Measurements from ENCODE around the gene OR2AK2. TPM values are rescaled to one million over a fixed set of nuclear protein-coding genes. Genes with fewer than 3 reads are reported as not detected.

Gene OR2AK2
- total RNA-seq, 1 experiment from 2014 or later = not detected

GRCh38 chr1:248000169-248000568 lies 35.1 kb downstream of the OR2AK2 start:
- no peak for TF ChIP-seq CTCF (IDR thresholded peaks at IDR 0.05; ENCODE audit: unreplicated experiment)
- Mint-ChIP-seq H3K27ac (ENCODE audit: unreplicated experiment) (no peak overlapping the region), H3K9me3 (ENCODE audit: low read depth, unreplicated experiment) (peaks cover 21% of the 10 kb centered on the region), H3K4me1 (ENCODE audit: low read depth, unreplicated experiment) (no peaks in the 10 kb centered on the region), H3K4me3 (ENCODE audit: low read depth, unreplicated experiment) (no peak overlapping the region), H3K36me3 (ENCODE audit: insufficient read depth, unreplicated experiment) (no peaks in the 10 kb centered on the region), H3K27me3 (ENCODE audit: unreplicated experiment) (no peaks in the 10 kb centered on the region)
- intact Hi-C loops (cut with micrococcal nuclease; ENCODE audit: unreplicated experiment) = no loop called here
- DNase-seq = no peak
- CTCF ChIA-PET = no interaction called here
- BruUV-seq (replicated peaks) = no TSS peak

- TF ChIP-seq CTCF (IDR thresholded peaks at IDR 0.05; ENCODE audit: unreplicated experiment) = no peak
- CTCF ChIA-PET = no interaction called here
- Mint-ChIP-seq H3K9me3 (ENCODE audit: low read depth, unreplicated experiment) (peaks cover 30% of the 10 kb centered on the region), H3K27ac (ENCODE audit: unreplicated experiment) (no peak overlapping the region), H3K4me1 (ENCODE audit: low read depth, unreplicated experiment) (no peaks in the 10 kb centered on the region), H3K27me3 (ENCODE audit: unreplicated experiment) (no peaks in the 10 kb centered on the region), H3K4me3 (ENCODE audit: low read depth, unreplicated experiment) (no peak overlapping the region), H3K36me3 (ENCODE audit: insufficient read depth, unreplicated experiment) (no peaks in the 10 kb centered on the region)
- BruUV-seq (replicated peaks) = no TSS peak
- intact Hi-C loops (cut with micrococcal nuclease; ENCODE audit: unreplicated experiment) = no loop called here
- no peak for DNase-seq
Measured at GRCh38 chr1:248007778-248008177, 42.7 kb downstream of the OR2AK2 start.

- TF ChIP-seq CTCF (IDR thresholded peaks at IDR 0.05; ENCODE audit: unreplicated experiment) = no peak
- H3K36me3 Mint-ChIP-seq (ENCODE audit: insufficient read depth, unreplicated experiment) = no peaks in the 10 kb centered on the region
Measured at GRCh38 chr1:248009681-248010080, 44.6 kb downstream of the OR2AK2 start.

GRCh38 chr1:248013229-248013710 lies 48.2 kb downstream of the OR2AK2 start, which contains the start of gene OR2L5:
Gene OR2L5 (plus strand): TSS chr1:248013660. CDS start chr1:248021948, 8,288 bp downstream.
- intact Hi-C loops (cut with micrococcal nuclease; ENCODE audit: unreplicated experiment) = no loop called here
- no peaks in the 10 kb centered on the region for H3K36me3 Mint-ChIP-seq (ENCODE audit: insufficient read depth, unreplicated experiment)
- no peaks in the 10 kb centered on the region for H3K4me1 Mint-ChIP-seq (ENCODE audit: low read depth, unreplicated experiment)
- no peaks in the 10 kb centered on the region for H3K27me3 Mint-ChIP-seq (ENCODE audit: unreplicated experiment)
- peaks cover 19% of the 10 kb centered on the region for H3K9me3 Mint-ChIP-seq (ENCODE audit: low read depth, unreplicated experiment)
- CTCF ChIA-PET = no interaction called here
- no peak within 1 kb of the TSS for H3K4me3 Mint-ChIP-seq (ENCODE audit: low read depth, unreplicated experiment)
- no peak for TF ChIP-seq CTCF (IDR thresholded peaks at IDR 0.05; ENCODE audit: unreplicated experiment)
- no peak for DNase-seq
- no peak within 1 kb of the TSS for H3K27ac Mint-ChIP-seq (ENCODE audit: unreplicated experiment)
- no TSS peak for BruUV-seq (replicated peaks)

More at GRCh38 chr1:248009681-248010080, 44.6 kb downstream of the OR2AK2 start:
- Mint-ChIP-seq H3K9me3 (ENCODE audit: low read depth, unreplicated experiment) (peaks cover 25% of the 10 kb centered on the region), H3K27ac (ENCODE audit: unreplicated experiment) (no peak overlapping the region), H3K4me1 (ENCODE audit: low read depth, unreplicated experiment) (no peaks in the 10 kb centered on the region), H3K4me3 (ENCODE audit: low read depth, unreplicated experiment) (no peak overlapping the region), H3K27me3 (ENCODE audit: unreplicated experiment) (no peaks in the 10 kb centered on the region)
- DNase-seq = no peak
- intact Hi-C loops (cut with micrococcal nuclease; ENCODE audit: unreplicated experiment) = no loop called here
- no TSS peak for BruUV-seq (replicated peaks)
- CTCF ChIA-PET = no interaction called here
